Peyer's patch (tissue), 4 donors: ENCODE measurements around the gene MAP3K10. TPM values are rescaled to one million over a fixed set of nuclear protein-coding genes. Genes with fewer than 3 reads are reported as not detected.

ENCODE experiments used
- DNase-seq, 3 donors: peaks; one replicate each; pipeline ENCODE4 v3.0.0-alpha.2; 2017 to 2019
- H3K27ac ChIP-seq, 4 donors: fragments of 200-600 bp; sonication (generic); one replicate each; pipeline ENCODE4 v1.5.1; 2016 to 2019
- H3K27me3 ChIP-seq, 2 donors: fragments of 200-600 bp; sonication (generic); one replicate each; pipeline ENCODE4 v1.5.1; 2019
- H3K36me3 ChIP-seq, 3 donors: fragments of 200-600 bp; sonication (generic); one replicate each; pipeline ENCODE4 v1.5.1; 2016 to 2019
- H3K4me1 ChIP-seq, 4 donors: fragments of 200-600 bp; sonication (generic); one replicate each; pipeline ENCODE4 v1.5.1; 2016 to 2019
- H3K4me3 ChIP-seq, 4 donors: fragments of 200-600 bp; sonication (generic); 1 replicate in 3 of 4; 2 replicates in 1 of 4; pipeline ENCODE4 v1.5.1; 2016 to 2019; ENCODE audit warnings: mild to moderate bottlenecking in 1 of 4
- H3K9me3 ChIP-seq, 4 donors: fragments of 200-600 bp; sonication (generic); one replicate each; pipeline ENCODE4 v1.5.1; 2016 to 2019; ENCODE audit warnings: mild to moderate bottlenecking in 1 of 4
- CTCF ChIP-seq, 6 experiments: fragments of 450-650 bp in 4 of 6; fragments of 200-600 bp in 2 of 6; sonication (generic) in 1 of 6; IDR thresholded peaks; one replicate each; pipeline ENCODE4 v1.5.1; 2017 to 2019; ENCODE audit warnings: antibody characterized with exemption in 6 of 6, mild to moderate bottlenecking in 3 of 6, moderate library complexity in 1 of 6
- POLR2A ChIP-seq, 2 donors: fragments of 450-650 bp; IDR thresholded peaks; one replicate each; pipeline ENCODE4 v1.5.1; 2017; ENCODE audit warnings: antibody characterized with exemption in 2 of 2, mild to moderate bottlenecking in 2 of 2, moderate library complexity in 2 of 2
- total RNA-seq, 4 donors: library from RNA; depleted of rRNA; stranded (reverse); fragments of >200 nt; gene quantifications; one replicate each; pipeline ENCODE4 v1.1.0, GENCODE V29; 2016

MAP3K10 gene
- total RNA-seq, 4 donors from 2014 or later: 8.1 to 64.4 (median 16.2) TPM

GRCh38 chr19:40174092-40174491 is 17.1 kb upstream of the MAP3K10 start:
- Histone ChIP-seq H3K4me1 (no peaks in the 10 kb centered on the region), H3K36me3 (no peaks in the 10 kb centered on the region), H3K9me3 (no peaks in the 10 kb centered on the region), H3K27ac (no peak overlapping the region), H3K27me3 (no peaks in the 10 kb centered on the region), H3K4me3 (no peak overlapping the region)
- no peak for DNase-seq
- no peak for TF ChIP-seq CTCF (IDR thresholded peaks at IDR 0.05)
- TF ChIP-seq POLR2A (IDR thresholded peaks at IDR 0.05): no peak

GRCh38 chr19:40175820-40176219 is 15.4 kb upstream of the MAP3K10 start:
- H3K9me3 ChIP-seq: no peaks in the 10 kb centered on the region
- H3K4me1 ChIP-seq: no peaks in the 10 kb centered on the region
- H3K27ac ChIP-seq: no peak overlapping the region
- no peak overlapping the region for H3K4me3 ChIP-seq
- TF ChIP-seq POLR2A (IDR thresholded peaks at IDR 0.05): no peak
- no peak for TF ChIP-seq CTCF (IDR thresholded peaks at IDR 0.05)
- no peaks in the 10 kb centered on the region for H3K36me3 ChIP-seq
- no peaks in the 10 kb centered on the region for H3K27me3 ChIP-seq
- DNase-seq: no peak

- Histone ChIP-seq H3K27me3 (no peaks in the 10 kb centered on the region), H3K4me3 (no peak overlapping the region)
Measured at GRCh38 chr19:40177286-40178070, 13.7 kb upstream of the MAP3K10 start.

GRCh38 chr19:40178756-40179155 is 12.5 kb upstream of the MAP3K10 start:
- Histone ChIP-seq H3K4me3 (no peak overlapping the region), H3K36me3 (no peaks in the 10 kb centered on the region), H3K27ac (no peak overlapping the region), H3K27me3 (no peaks in the 10 kb centered on the region), H3K4me1 (no peaks in the 10 kb centered on the region), H3K9me3 (no peaks in the 10 kb centered on the region)
- TF ChIP-seq POLR2A (IDR thresholded peaks at IDR 0.05) (no peak), CTCF (IDR thresholded peaks at IDR 0.05) (no peak)
- no peak for DNase-seq

More at GRCh38 chr19:40177286-40178070, 13.7 kb upstream of the MAP3K10 start:
- DNase-seq: no peak
- Histone ChIP-seq H3K9me3 (no peaks in the 10 kb centered on the region), H3K36me3 (no peaks in the 10 kb centered on the region), H3K27ac (no peak overlapping the region), H3K4me1 (no peaks in the 10 kb centered on the region)
- TF ChIP-seq POLR2A (IDR thresholded peaks at IDR 0.05) (no peak), CTCF (IDR thresholded peaks at IDR 0.05) (no peak)

GRCh38 chr19:40184273-40184672 is 7.0 kb upstream of the MAP3K10 start:
- Histone ChIP-seq H3K36me3 (no peaks in the 10 kb centered on the region), H3K27me3 (no peaks in the 10 kb centered on the region), H3K4me3 (no peak overlapping the region), H3K27ac (no peak overlapping the region), H3K9me3 (no peaks in the 10 kb centered on the region), H3K4me1 (no peaks in the 10 kb centered on the region)
- no peak for TF ChIP-seq CTCF (IDR thresholded peaks at IDR 0.05)
- no peak for TF ChIP-seq POLR2A (IDR thresholded peaks at IDR 0.05)
- no peak for DNase-seq
